Left lung (tissue), 10 donors: ENCODE data around the gene BRD7. TPM values are rescaled to one million over a fixed set of nuclear protein-coding genes. Genes with fewer than 3 reads are reported as not detected.

Experiments
- ATAC-seq: fragments of 200-7000 bp; cut with Tn5 transposase; one replicate; pipeline ENCODE4 v1.9.1; 2020; ENCODE audit warnings: moderate library complexity
- DNase-seq, 4 donors: peaks; one replicate each; pipeline ENCODE4 v3.0.0-alpha.2; 2013 to 2020
- H3K27ac ChIP-seq, 2 donors: fragments of 200-600 bp; sonication (generic) in 1 of 2; one replicate each; pipeline versions ENCODE4 v1.5.0 to v1.8.0; 2020 to 2021
- H3K27me3 ChIP-seq, 2 donors: fragments of 200-600 bp; sonication (generic) in 1 of 2; one replicate each; pipeline versions ENCODE4 v1.5.0 to v1.8.0; 2020 to 2021
- H3K36me3 ChIP-seq, 2 donors: fragments of 200-600 bp; sonication (generic) in 1 of 2; one replicate each; pipeline versions ENCODE4 v1.5.0 to v1.8.0; 2020 to 2021
- H3K4me1 ChIP-seq, 2 donors: fragments of 200-600 bp; one replicate each; pipeline ENCODE4 v1.8.0; 2021
- H3K4me3 ChIP-seq, 2 donors: fragments of 200-600 bp; sonication (generic) in 1 of 2; one replicate each; pipeline versions ENCODE4 v1.5.0 to v1.8.0; 2020 to 2021; ENCODE audit warnings: mild to moderate bottlenecking in 1 of 2
- H3K9me3 ChIP-seq, 2 donors: fragments of 200-600 bp; sonication (generic) in 1 of 2; one replicate each; pipeline versions ENCODE4 v1.5.0 to v1.8.0; 2020 to 2021
- intact Hi-C, 2 donors: fragments of 100-400 bp; cut with DNase I; formaldehyde crosslinking; loops; one replicate each; pipeline versions ENCODE4 v1.11.2 to v1.14.2; 2022
- polyA plus RNA-seq, 6 donors: library from polyadenylated mRNA; unstranded; fragments of 120-200 nt; gene quantifications; one replicate each; pipeline ENCODE4 v1.2.1, GENCODE V29; 2013; ENCODE audit not compliant: insufficient read length in 6 of 6
- total RNA-seq, 2 donors: library from RNA; stranded (reverse); fragmentation: NEBNext Ultra II Directional; extraction: Animal tissue kit (Norgen Biotek cat#: 25700); gene quantifications; one replicate each; pipeline ENCODE4 v1.2.1, GENCODE V29; 2021
- TF ChIP-seq, protein P1 (sequence below), 2 donors: fragments of 200-600 bp; sonication (generic) in 1 of 2; IDR thresholded peaks; one replicate each; pipeline versions ENCODE4 v1.5.0 to v1.8.0; 2021; ENCODE audit warnings: antibody characterized with exemption in 2 of 2
- donor health status: DM: no; HTN: yes; CAD: no.
- donor health status: DM: no; HTN: no; CAD: no.

BRD7 gene
- total and polyA plus RNA-seq, 8 donors = 59.8 to 113 (median 97.6) TPM

DNA sequence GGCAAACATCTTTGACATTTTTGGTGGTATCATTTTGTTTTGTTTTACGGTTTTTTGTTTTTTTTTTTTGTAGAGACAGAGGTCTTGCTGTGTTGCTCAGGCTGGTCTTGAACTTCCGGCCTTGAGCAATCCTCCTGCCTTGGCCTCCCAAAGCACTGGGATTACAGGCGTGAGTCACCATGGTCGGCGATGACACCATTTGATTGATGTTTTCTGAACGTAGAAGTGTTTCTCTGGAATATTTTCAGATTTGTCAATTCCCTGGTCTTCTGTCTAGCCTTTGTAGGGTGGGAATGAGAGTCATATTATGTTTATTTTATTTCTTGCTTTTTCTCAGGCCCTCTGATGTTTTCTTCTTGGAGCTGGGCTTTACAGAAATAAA, 32.2 kb upstream of the BRD7 start:
- no peaks in the 10 kb centered on the region for H3K9me3 ChIP-seq
- ATAC-seq = no peak

DNA sequence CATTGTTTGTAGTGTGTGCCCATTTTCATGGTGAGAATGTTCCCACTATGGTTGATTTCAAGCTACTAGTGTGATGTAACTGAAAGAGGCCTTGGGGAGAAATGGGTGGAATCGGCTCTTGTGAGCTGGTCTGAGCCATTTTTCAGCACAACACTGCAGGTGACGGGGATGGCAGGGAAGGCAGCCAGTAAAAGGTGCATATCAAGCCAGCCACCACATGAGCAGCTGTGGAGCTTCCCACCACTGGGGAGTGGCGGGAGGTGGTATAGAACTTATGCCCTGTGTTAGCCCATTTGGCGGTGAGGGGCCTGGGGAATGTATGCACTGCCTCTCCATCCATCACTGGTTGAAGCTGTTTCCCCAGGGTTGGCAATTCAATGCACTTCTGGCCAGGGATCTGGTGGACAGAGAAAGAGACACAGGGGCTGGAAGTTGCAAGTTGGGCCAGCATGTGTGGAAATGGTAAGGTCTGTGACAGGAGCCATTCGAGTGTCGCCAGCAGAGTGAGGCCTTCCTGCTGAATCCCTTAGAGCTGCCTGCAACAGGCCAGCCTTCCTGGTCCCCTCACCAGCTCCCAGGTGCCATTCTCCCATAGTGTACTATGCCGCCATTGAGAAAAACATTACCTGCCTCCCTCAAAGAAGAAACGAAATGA, 31.7 kb upstream of the BRD7 start:
- TF ChIP-seq, protein P1, sequence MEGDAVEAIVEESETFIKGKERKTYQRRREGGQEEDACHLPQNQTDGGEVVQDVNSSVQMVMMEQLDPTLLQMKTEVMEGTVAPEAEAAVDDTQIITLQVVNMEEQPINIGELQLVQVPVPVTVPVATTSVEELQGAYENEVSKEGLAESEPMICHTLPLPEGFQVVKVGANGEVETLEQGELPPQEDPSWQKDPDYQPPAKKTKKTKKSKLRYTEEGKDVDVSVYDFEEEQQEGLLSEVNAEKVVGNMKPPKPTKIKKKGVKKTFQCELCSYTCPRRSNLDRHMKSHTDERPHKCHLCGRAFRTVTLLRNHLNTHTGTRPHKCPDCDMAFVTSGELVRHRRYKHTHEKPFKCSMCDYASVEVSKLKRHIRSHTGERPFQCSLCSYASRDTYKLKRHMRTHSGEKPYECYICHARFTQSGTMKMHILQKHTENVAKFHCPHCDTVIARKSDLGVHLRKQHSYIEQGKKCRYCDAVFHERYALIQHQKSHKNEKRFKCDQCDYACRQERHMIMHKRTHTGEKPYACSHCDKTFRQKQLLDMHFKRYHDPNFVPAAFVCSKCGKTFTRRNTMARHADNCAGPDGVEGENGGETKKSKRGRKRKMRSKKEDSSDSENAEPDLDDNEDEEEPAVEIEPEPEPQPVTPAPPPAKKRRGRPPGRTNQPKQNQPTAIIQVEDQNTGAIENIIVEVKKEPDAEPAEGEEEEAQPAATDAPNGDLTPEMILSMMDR (IDR thresholded peaks at IDR 0.05) = no peak
- no peak overlapping the region for H3K27ac ChIP-seq
- intact Hi-C loops = no loop called here
- H3K9me3 ChIP-seq = no peaks in the 10 kb centered on the region
- no peaks in the 10 kb centered on the region for H3K36me3 ChIP-seq
- no peak for ATAC-seq
- H3K27me3 ChIP-seq = no peaks in the 10 kb centered on the region
- H3K4me3 ChIP-seq = no peak overlapping the region
- no peak for DNase-seq
- H3K4me1 ChIP-seq = no peaks in the 10 kb centered on the region

More for the DNA sequence above, 32.2 kb upstream of the BRD7 start:
- TF ChIP-seq, protein P1 (IDR thresholded peaks at IDR 0.05) = no peak
- Histone ChIP-seq H3K36me3 (no peaks in the 10 kb centered on the region), H3K4me3 (no peak overlapping the region), H3K27me3 (no peaks in the 10 kb centered on the region), H3K4me1 (no peaks in the 10 kb centered on the region), H3K27ac (no peak overlapping the region)
- intact Hi-C loops = no loop called here
- DNase-seq = no peak

GRCh38 chr16:50399411-50399810, 30.6 kb upstream of the BRD7 start:
- Histone ChIP-seq H3K36me3 (no peaks in the 10 kb centered on the region), H3K27me3 (no peaks in the 10 kb centered on the region), H3K4me3 (no peak overlapping the region), H3K27ac (no peak overlapping the region), H3K4me1 (no peaks in the 10 kb centered on the region), H3K9me3 (no peaks in the 10 kb centered on the region)
- DNase-seq = no peak
- TF ChIP-seq, protein P1 (IDR thresholded peaks at IDR 0.05) = no peak
- intact Hi-C loops = no loop called here
- no peak for ATAC-seq

- H3K9me3 ChIP-seq = no peaks in the 10 kb centered on the region
- H3K27ac ChIP-seq = no peak overlapping the region
- DNase-seq = no peak
- H3K4me3 ChIP-seq = no peak overlapping the region
- TF ChIP-seq, protein P1 (IDR thresholded peaks at IDR 0.05) = no peak
- no peaks in the 10 kb centered on the region for H3K27me3 ChIP-seq
- H3K4me1 ChIP-seq = no peaks in the 10 kb centered on the region
- intact Hi-C loops = no loop called here
- no peak for ATAC-seq
- H3K36me3 ChIP-seq = no peaks in the 10 kb centered on the region
Observed at GRCh38 chr16:50398336-50398735, 29.5 kb upstream of the BRD7 start.

- DNase-seq (no peak), ATAC-seq (peak; percentile 48)
- Histone ChIP-seq H3K36me3 (no peaks in the 10 kb centered on the region), H3K27ac (no peak overlapping the region), H3K27me3 (no peaks in the 10 kb centered on the region), H3K9me3 (no peaks in the 10 kb centered on the region), H3K4me1 (no peaks in the 10 kb centered on the region), H3K4me3 (no peak overlapping the region)
- TF ChIP-seq, protein P1 (IDR thresholded peaks at IDR 0.05) = no peak
- intact Hi-C loops = no loop called here
Observed at GRCh38 chr16:50396761-50397535, 28.2 kb upstream of the BRD7 start.
